IMR-90 (cell line): ENCODE data around the gene CTBP2. TPM values are rescaled to one million over a fixed set of nuclear protein-coding genes. Genes with fewer than 3 reads are reported as not detected.

Experiments
- ATAC-seq: fragments of 200-7000 bp; cut with Tn5 transposase; 2 replicates; pipeline ENCODE4 v1.9.1; 2020; ENCODE audit warnings: low read depth, mild to moderate bottlenecking, moderate library complexity
- BruUV-seq: library from RNA; stranded (reverse); fragments of 400-500 nt; replicated peaks from 2 replicates; lab custom pipeline; 2021; lab: Mats Ljungman, UMichigan
- CTCF ChIA-PET: fragments of 300-600 bp; formaldehyde crosslinking; extraction: SDS; loops from one replicate; lab custom pipeline; 2021; ENCODE audit warnings: antibody characterized with exemption; lab: Yijun Ruan, JAX
- POLR2A ChIA-PET: fragments of 300-600 bp; sonication (Branson Sonifier 250); formaldehyde crosslinking; loops from one replicate; lab custom pipeline; 2022; ENCODE audit warnings: antibody characterized with exemption; ENCODE audit not compliant: unreplicated experiment; lab: Charles Lee
- DNase-seq: peaks from one replicate; pipeline ENCODE4 v3.0.0; 2013
- H2AFZ ChIP-seq: replicated peaks from 2 replicates; pipeline ENCODE3; 2013; ENCODE audit warnings: low read length, mild to moderate bottlenecking; ENCODE audit not compliant: poor library complexity
- H2AK5ac ChIP-seq: 2 replicates; pipeline ENCODE4 v1.6.1; 2013; ENCODE audit warnings: low read depth, low read length, inconsistent platforms
- H2AK9ac ChIP-seq: replicated peaks from 2 replicates; pipeline ENCODE3; 2013; ENCODE audit warnings: mild to moderate bottlenecking, low read depth, low read length, moderate library complexity; ENCODE audit not compliant: poor library complexity
- H2BK120ac ChIP-seq: 2 replicates; pipeline ENCODE4 v1.6.1; 2013; ENCODE audit warnings: low read depth, low read length, inconsistent platforms
- H2BK15ac ChIP-seq: 3 replicates; pipeline ENCODE4 v1.6.1; 2013; ENCODE audit warnings: low read depth, low read length, inconsistent platforms
- H2BK20ac ChIP-seq: 2 replicates; pipeline ENCODE4 v1.6.1; 2013; ENCODE audit warnings: low read depth, mild to moderate bottlenecking, inconsistent platforms, low read length, moderate library complexity
- H2BK5ac ChIP-seq: 2 replicates; pipeline ENCODE4 v1.6.1; 2013; ENCODE audit warnings: mild to moderate bottlenecking, low read depth, low read length, inconsistent platforms; ENCODE audit not compliant: poor library complexity, severe bottlenecking
- H3K14ac ChIP-seq: replicated peaks from 2 replicates; pipeline ENCODE4 v1.6.1; 2013; ENCODE audit warnings: low read depth, low read length, inconsistent platforms
- H3K18ac ChIP-seq: 2 replicates; pipeline ENCODE4 v1.6.1; 2013; ENCODE audit warnings: low read depth, low read length, control low read depth
- H3K23ac ChIP-seq: 2 replicates; pipeline ENCODE4 v1.6.1; 2013; ENCODE audit warnings: low read depth, low read length, inconsistent platforms
- H3K27ac ChIP-seq: 2 replicates; pipeline ENCODE4 v1.5.1; 2013; ENCODE audit warnings: mild to moderate bottlenecking, control low read depth, low read length; ENCODE audit not compliant: insufficient read depth
- H3K27me3 ChIP-seq: 2 replicates; pipeline ENCODE4 v1.6.1; 2013; ENCODE audit warnings: low read length; ENCODE audit not compliant: control insufficient read depth, insufficient read depth
- H3K36me3 ChIP-seq: 2 replicates; pipeline ENCODE4 v1.6.1; 2013; ENCODE audit warnings: low read length, mixed read lengths; ENCODE audit not compliant: control insufficient read depth, insufficient read depth
- H3K4ac ChIP-seq: 2 replicates; pipeline ENCODE4 v1.6.1; 2013; ENCODE audit warnings: low read depth, low read length, inconsistent platforms
- H3K4me1 ChIP-seq: 2 replicates; pipeline ENCODE4 v1.6.1; 2013; ENCODE audit warnings: low read length, mixed read lengths; ENCODE audit not compliant: control insufficient read depth, insufficient read depth
- H3K4me2 ChIP-seq: 2 replicates; pipeline ENCODE4 v1.6.1; 2013; ENCODE audit warnings: low read depth, mild to moderate bottlenecking, control low read depth, low read length, moderate library complexity
- H3K4me3 ChIP-seq: 2 replicates; pipeline ENCODE4 v1.5.1; 2013; ENCODE audit warnings: low read depth, mild to moderate bottlenecking, control low read depth, low read length, moderate library complexity; ENCODE audit not compliant: insufficient read depth
- H3K56ac ChIP-seq: 2 replicates; pipeline ENCODE4 v1.6.1; 2013; ENCODE audit warnings: low read length, inconsistent platforms; ENCODE audit not compliant: insufficient read depth; ENCODE audit errors: extremely low read depth
- H3K79me1 ChIP-seq, 2 experiments: 2 replicates each; pipeline ENCODE4 v1.6.1; 2013; ENCODE audit warnings: low read length in 2 of 2, inconsistent platforms in 1 of 2, low read depth in 1 of 2
- H3K9ac ChIP-seq: 2 replicates; pipeline ENCODE4 v1.6.1; 2013; ENCODE audit warnings: low read depth, low read length, control low read depth
- H3K9me1 ChIP-seq: 2 replicates; pipeline ENCODE4 v1.6.1; 2013; ENCODE audit warnings: low read length, inconsistent platforms; ENCODE audit not compliant: insufficient read depth
- H3K9me3 ChIP-seq: 2 replicates; pipeline ENCODE4 v1.6.1; 2013; ENCODE audit warnings: low read length; ENCODE audit not compliant: control insufficient read depth, insufficient read depth
- H4K20me1 ChIP-seq: 2 replicates; pipeline ENCODE4 v1.6.1; 2013; ENCODE audit warnings: low read length, inconsistent platforms; ENCODE audit not compliant: insufficient read depth
- H4K5ac ChIP-seq: 2 replicates; pipeline ENCODE4 v1.6.1; 2013; ENCODE audit warnings: mild to moderate bottlenecking, low read depth, low read length, control low read depth
- H4K8ac ChIP-seq, 2 experiments: 2 replicates each; pipeline ENCODE4 v1.6.1; 2013; ENCODE audit warnings: low read depth in 2 of 2, low read length in 2 of 2, control low read depth in 1 of 2, inconsistent platforms in 1 of 2
- H4K91ac ChIP-seq: 2 replicates; pipeline ENCODE4 v1.6.1; 2013; ENCODE audit warnings: low read depth, low read length, inconsistent platforms; ENCODE audit not compliant: insufficient read depth
- MAFK ChIP-seq: IDR thresholded peaks from 2 replicates; pipeline ENCODE4 v1.6.1; 2012; ENCODE audit warnings: low read depth, low read length, improper control_type of control experiment
- WGBS, 2 experiments: methylation state at CpG; one replicate each; pipeline versions ENCODE4 v1.1.5 to v1.1.7; 2013; ENCODE audit warnings: missing lambda C conversion rate in 2 of 2; ENCODE audit not compliant: insufficient read length in 1 of 2; ENCODE audit errors: extremely low coverage in 2 of 2; 5-methylcytosine and 5-hydroxymethylcytosine counted together
- dilution Hi-C: fragments of 300-500 bp; cut with HindIII; formaldehyde crosslinking; loops from one replicate; pipeline ENCODE4 v1.14.3; 2018; ENCODE audit warnings: low sequenced_read_pairs; ENCODE audit not compliant: unreplicated experiment
- in situ Hi-C: fragments of 300-500 bp; cut with MboI; formaldehyde crosslinking; loops from 3 replicates; pipeline ENCODE4 v1.14.3; 2019; ENCODE audit warnings: low sequenced_read_pairs, inconsistent platforms, mixed read lengths
- intact Hi-C: fragments of 100-400 bp; cut with micrococcal nuclease; formaldehyde crosslinking; loops from 2 replicates; pipeline ENCODE4 v1.10.0; 2022
- polyA plus RNA-seq, 3 experiments: library from polyadenylated mRNA; depleted of rRNA; stranded (reverse); fragments of >200 nt; gene quantifications; 2 replicates each; pipeline ENCODE4 v1.2.3, GENCODE V29; 2012; ENCODE audit warnings: low replicate concordance in 1 of 3
- total RNA-seq: library from RNA; depleted of rRNA; stranded (reverse); fragments of >200 nt; gene quantifications from 2 replicates; pipeline ENCODE4 v1.2.3, GENCODE V29; 2012
- TF ChIP-seq, protein P1 (sequence below): fragments of 150-350 bp; IDR thresholded peaks from 2 replicates; pipeline ENCODE4 v1.6.1; 2016; ENCODE audit warnings: low read depth, mild to moderate bottlenecking, low read length, moderate library complexity, borderline replicate concordance

CTBP2 gene
- total and polyA plus RNA-seq, 2 of the 4 experiments (the other 2 are of a cell fraction): 81.0 to 86.6 TPM

DNA sequence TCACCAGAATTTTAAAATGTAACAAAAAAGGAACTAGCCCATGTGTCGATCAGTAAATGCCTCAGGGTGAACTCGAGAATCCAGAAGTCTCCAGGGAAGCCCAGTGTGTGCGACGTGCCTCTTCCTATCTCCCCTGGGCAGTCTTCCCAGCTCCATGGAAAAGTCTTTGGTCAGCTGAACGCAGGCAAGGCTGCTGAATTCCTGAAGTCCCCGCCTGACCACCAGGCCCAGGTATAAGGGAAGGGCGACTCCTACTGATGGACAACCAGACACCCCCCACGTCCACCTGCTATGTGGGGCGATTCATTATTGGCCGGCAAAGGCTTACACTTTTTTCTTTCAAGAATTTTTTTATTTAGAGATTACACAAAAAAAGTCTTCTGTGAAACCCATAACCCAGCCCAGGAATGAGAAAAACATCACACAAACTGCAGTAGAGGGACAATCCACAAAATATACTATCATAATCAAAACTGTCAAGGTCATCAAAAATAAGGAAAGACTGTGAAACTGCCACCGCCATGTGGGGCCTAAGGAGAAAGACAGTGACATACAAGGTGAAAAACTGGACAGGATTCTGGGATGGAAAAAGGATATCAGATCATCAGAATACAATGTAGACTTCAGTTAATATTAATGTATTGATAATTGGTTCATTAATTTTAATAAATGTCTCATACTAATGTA, 93.5 kb downstream of the CTBP2 start:
- Histone ChIP-seq H3K9me1 (peaks cover 25% of the 10 kb centered on the region), H2AK9ac (no peak overlapping the region), H3K56ac (no peak overlapping the region), H4K20me1 (peaks cover 77% of the 10 kb centered on the region), H2AFZ (no peak overlapping the region), H3K23ac (no peak overlapping the region), H2AK5ac (no peak overlapping the region), H3K27ac (no peak overlapping the region), H3K27me3 (no peaks in the 10 kb centered on the region), H3K4me1 (peaks cover 12% of the 10 kb centered on the region), H2BK20ac (no peak overlapping the region), H3K36me3 (peaks cover 17% of the 10 kb centered on the region), H3K18ac (no peak overlapping the region), H4K8ac (no peak overlapping the region), H3K9me3 (no peaks in the 10 kb centered on the region), H3K4ac (no peak overlapping the region), H3K79me1 (peaks cover 42 to 89% of the 10 kb centered on the region in 2 experiments), H3K14ac (no peak overlapping the region), H4K91ac (no peak overlapping the region), H3K4me3 (no peak overlapping the region), H3K4me2 (no peak overlapping the region), H4K5ac (no peak overlapping the region), H3K9ac (no peak overlapping the region), H2BK5ac (no peak overlapping the region), H2BK120ac (no peak overlapping the region), H2BK15ac (no peak overlapping the region)
- ATAC-seq: no peak
- dilution Hi-C loops (no loop called here), intact Hi-C loops (loop anchor here (10.0 kb wide), 1 partner anchor 152 kb away; no protein-coding TSS in a partner anchor), in situ Hi-C loops (no loop called here)
- WGBS, 2 experiments: 90% methylated on average over 2 of the region's 11 CpGs; no CpG with 5 or more reads in 1 of the 2 experiments
- POLR2A ChIA-PET: no interaction called here
- CTCF ChIA-PET: no interaction called here
- DNase-seq: no peak
- peak; percentile 84 for TF ChIP-seq MAFK
- TF ChIP-seq, protein P1, sequence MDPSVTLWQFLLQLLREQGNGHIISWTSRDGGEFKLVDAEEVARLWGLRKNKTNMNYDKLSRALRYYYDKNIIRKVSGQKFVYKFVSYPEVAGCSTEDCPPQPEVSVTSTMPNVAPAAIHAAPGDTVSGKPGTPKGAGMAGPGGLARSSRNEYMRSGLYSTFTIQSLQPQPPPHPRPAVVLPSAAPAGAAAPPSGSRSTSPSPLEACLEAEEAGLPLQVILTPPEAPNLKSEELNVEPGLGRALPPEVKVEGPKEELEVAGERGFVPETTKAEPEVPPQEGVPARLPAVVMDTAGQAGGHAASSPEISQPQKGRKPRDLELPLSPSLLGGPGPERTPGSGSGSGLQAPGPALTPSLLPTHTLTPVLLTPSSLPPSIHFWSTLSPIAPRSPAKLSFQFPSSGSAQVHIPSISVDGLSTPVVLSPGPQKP: no peak
- no TSS peak for BruUV-seq
